ENCODE data around the gene VPS13D. TPM values are rescaled to one million over a fixed set of nuclear protein-coding genes. Genes with fewer than 3 reads are reported as not detected.

Gene VPS13D
- total and polyA plus RNA-seq, 10 of the 15 experiments (the other 5 are each of a cell fraction or from before 2014, with no cell fraction given): 1.4 to 16.9 (median 8.5) TPM

- DNase-seq (ENCODE audit: low read depth, low spot score): no peak
- WGBS (ENCODE audit: insufficient coverage, insufficient replicate concordance, low lambda C conversion rate, missing lambda C conversion rate): 54% methylated on average over 11 of the region's 11 CpGs
- no peak for FAIRE-seq
- Histone ChIP-seq H3K79me2 (ENCODE audit: control insufficient read depth, insufficient read depth, low read length) (no peaks in the 10 kb centered on the region), H3K4me3 (no peak overlapping the region), H3K27ac (ENCODE audit: control insufficient read depth, insufficient read depth) (no peak overlapping the region), H3K4me1 (ENCODE audit: control insufficient read depth, insufficient read depth, low read length) (no peaks in the 10 kb centered on the region), H2AFZ (ENCODE audit: control insufficient read depth, low read depth, low read length) (no peak overlapping the region), H3K36me3 (ENCODE audit: control insufficient read depth in 2 of 2, insufficient read depth in 2 of 2, low read length in 1 of 2) (no peaks in the 10 kb centered on the region), H3K9ac (ENCODE audit: control insufficient read depth, insufficient read depth, low read length) (no peak overlapping the region), H3K27me3 (replicated peaks in 1 of 2; ENCODE audit: control insufficient read depth in 2 of 2, insufficient read depth in 2 of 2, low read length in 1 of 2) (no peaks in the 10 kb centered on the region; a peak in 1 of 4 replicates), H4K20me1 (ENCODE audit: control insufficient read depth, insufficient read depth) (no peaks in the 10 kb centered on the region), H3K9me3 (replicated peaks; ENCODE audit: control insufficient read depth, insufficient read depth, low read length) (no peaks in the 10 kb centered on the region; the same call in 2 of the 3 replicates), H3K4me2 (ENCODE audit: control insufficient read depth, insufficient read depth) (no peak overlapping the region)
- POLR2A ChIA-PET: no interaction called here
- CTCF ChIA-PET: no interaction called here
- no TSS peak for BruUV-seq (replicated peaks)
- intact Hi-C loops (cut with micrococcal nuclease; ENCODE audit: unreplicated experiment): no loop called here
- in situ Hi-C loops (cut with MboI): loop anchor here (25.0 kb wide), 1 partner anchor 707 kb away; the partner anchor contains the start of gene PRAMEF18
- SMC1A ChIA-PET (ENCODE audit: uncharacterized antibody, unreplicated experiment): no interaction called here
- ATAC-seq: no peak
- RAD21 ChIA-PET (ENCODE audit: unreplicated experiment): no interaction called here
- no peak for TF ChIP-seq MYC (IDR thresholded peaks at IDR 0.05; ENCODE audit: insufficient read depth, insufficient read length, insufficient replicate concordance, low read length, severe bottlenecking)
- no peak for TF ChIP-seq CTCF (IDR thresholded peaks at IDR 0.05 in 2 of 3, conservative IDR thresholded peaks at IDR 0.05 in 1 of 3; ENCODE audit: control insufficient read depth in 2 of 3, extremely low read depth in 1 of 3, insufficient read depth in 1 of 3, low read depth in 3 of 3, low read length in 3 of 3)
- TF ChIP-seq TCF7 (IDR thresholded peaks at IDR 0.05; ENCODE audit: borderline replicate concordance): no peak
- TF ChIP-seq CBX5 (IDR thresholded peaks at IDR 0.05; ENCODE audit: low read depth): no peak
- no peak for TF ChIP-seq CHD4 (IDR thresholded peaks at IDR 0.05)
- no peak for TF ChIP-seq JUND (IDR thresholded peaks at IDR 0.05; ENCODE audit: low read depth, low read length)
- TF ChIP-seq TCF3 (IDR thresholded peaks at IDR 0.05; ENCODE audit: borderline replicate concordance, insufficient read depth, low read depth, low read length): no peak
- TF ChIP-seq NR2C1 (IDR thresholded peaks at IDR 0.05): no peak
- no peak for TF ChIP-seq PBX3 (IDR thresholded peaks at IDR 0.05; ENCODE audit: insufficient replicate concordance, low read depth, low read length)
- no peak for TF ChIP-seq YY1 (IDR thresholded peaks at IDR 0.05; ENCODE audit: low read depth, low read length)
- no peak for TF ChIP-seq NFYA (IDR thresholded peaks at IDR 0.05; ENCODE audit: borderline replicate concordance, low read depth, low read length)
- no peak for TF ChIP-seq BCLAF1 (IDR thresholded peaks at IDR 0.05)
- TF ChIP-seq EGR1 (IDR thresholded peaks at IDR 0.05; ENCODE audit: borderline replicate concordance in 1 of 2, low read depth in 2 of 2, low read length in 2 of 2): no peak
- TF ChIP-seq KAT2A (conservative IDR thresholded peaks at IDR 0.05; ENCODE audit: control insufficient read depth, low read depth, low read length): no peak
- no peak for TF ChIP-seq SMAD5 (IDR thresholded peaks at IDR 0.05; ENCODE audit: low read depth)
- no peak for TF ChIP-seq STAT3 (IDR thresholded peaks at IDR 0.05; ENCODE audit: low read depth, low read length)
- TF ChIP-seq FOS (IDR thresholded peaks at IDR 0.05; ENCODE audit: borderline replicate concordance, extremely low read depth, insufficient read length): no peak
These were observed 300.8 kb downstream of the VPS13D start for GRCh38 chr1:12530462-12531178.
